GM23248 (cell line): ENCODE results near the gene ORMDL2.

Experiments used
- EZH2 ChIP-seq: fragments of 200-600 bp; sonication (generic); IDR thresholded peaks from 2 replicates; pipeline ENCODE4 v1.6.1; 2018; ENCODE audit warnings: antibody characterized with exemption, mild to moderate bottlenecking; ENCODE audit not compliant: insufficient read depth, poor library complexity, severe bottlenecking
- EZH2phosphoT487 ChIP-seq: fragments of 200-600 bp; sonication (generic); IDR thresholded peaks from 2 replicates; pipeline ENCODE4 v1.6.1; 2018; ENCODE audit warnings: antibody characterized with exemption, moderate library complexity, mild to moderate bottlenecking, low read depth; ENCODE audit not compliant: insufficient read depth

- TF ChIP-seq EZH2 (no peak), EZH2phosphoT487 (no peak)
These were observed 47.5 kb downstream of the ORMDL2 start for GRCh38 chr12:55865327-55865726.
